Breast epithelium (tissue), 3 donors: ENCODE results near the gene HDAC8.

Experiments
- CTCF ChIP-seq, 3 donors: fragments of 450-650 bp; IDR thresholded peaks; one replicate each; pipeline ENCODE4 v1.5.1; 2016 to 2017; ENCODE audit warnings: antibody characterized with exemption in 3 of 3, mild to moderate bottlenecking in 3 of 3, moderate library complexity in 3 of 3
- POLR2A ChIP-seq: fragments of 450-650 bp; IDR thresholded peaks from one replicate; pipeline ENCODE4 v1.6.1; 2016; ENCODE audit warnings: antibody characterized with exemption, mild to moderate bottlenecking, moderate library complexity

- no peak for TF ChIP-seq POLR2A
- no peak for TF ChIP-seq CTCF (IDR thresholded peaks at IDR 0.05)
Observed at GRCh38 chrX:72609313-72609712, 36.7 kb upstream of the HDAC8 start.
